Brain microvascular endothelial cell (primary cell): Measurements from ENCODE around the gene CACNA1H.

Experiments
- DNase-seq: peaks from one replicate; pipeline ENCODE4 v3.0.0-alpha.2; 2020
- H3K27ac ChIP-seq: fragments of 250-450 bp; sonication (Bioruptor Pico); 2 replicates; pipeline ENCODE4 v1.5.1; 2020; ENCODE audit warnings: mild to moderate bottlenecking, moderate library complexity
- H3K27me3 ChIP-seq: fragments of 250-450 bp; sonication (Bioruptor Pico); replicated peaks from 2 replicates; pipeline ENCODE4 v1.5.1; 2020; ENCODE audit warnings: mild to moderate bottlenecking
- H3K36me3 ChIP-seq: fragments of 250-450 bp; sonication (Bioruptor Pico); replicated peaks from 2 replicates; pipeline ENCODE4 v1.5.1; 2020; ENCODE audit warnings: mild to moderate bottlenecking
- H3K4me3 ChIP-seq: 2 replicates; pipeline ENCODE4 v1.5.1; 2011; ENCODE audit warnings: low read depth, mild to moderate bottlenecking, control low read depth, low read length, moderate library complexity
- CTCF ChIP-seq: IDR thresholded peaks from 2 replicates; pipeline ENCODE4 v1.5.1; 2011; ENCODE audit warnings: low read depth, mild to moderate bottlenecking, moderate library complexity, low read length, control low read depth, inconsistent platforms; ENCODE audit errors: missing control alignments
- in situ Hi-C: cut with HindIII; loops from 2 replicates; pipeline ENCODE4 v1.10.0; 2017; ENCODE audit warnings: low sequenced_read_pairs, low pct_ligation_motif_present

The CACNA1H gene

DNA sequence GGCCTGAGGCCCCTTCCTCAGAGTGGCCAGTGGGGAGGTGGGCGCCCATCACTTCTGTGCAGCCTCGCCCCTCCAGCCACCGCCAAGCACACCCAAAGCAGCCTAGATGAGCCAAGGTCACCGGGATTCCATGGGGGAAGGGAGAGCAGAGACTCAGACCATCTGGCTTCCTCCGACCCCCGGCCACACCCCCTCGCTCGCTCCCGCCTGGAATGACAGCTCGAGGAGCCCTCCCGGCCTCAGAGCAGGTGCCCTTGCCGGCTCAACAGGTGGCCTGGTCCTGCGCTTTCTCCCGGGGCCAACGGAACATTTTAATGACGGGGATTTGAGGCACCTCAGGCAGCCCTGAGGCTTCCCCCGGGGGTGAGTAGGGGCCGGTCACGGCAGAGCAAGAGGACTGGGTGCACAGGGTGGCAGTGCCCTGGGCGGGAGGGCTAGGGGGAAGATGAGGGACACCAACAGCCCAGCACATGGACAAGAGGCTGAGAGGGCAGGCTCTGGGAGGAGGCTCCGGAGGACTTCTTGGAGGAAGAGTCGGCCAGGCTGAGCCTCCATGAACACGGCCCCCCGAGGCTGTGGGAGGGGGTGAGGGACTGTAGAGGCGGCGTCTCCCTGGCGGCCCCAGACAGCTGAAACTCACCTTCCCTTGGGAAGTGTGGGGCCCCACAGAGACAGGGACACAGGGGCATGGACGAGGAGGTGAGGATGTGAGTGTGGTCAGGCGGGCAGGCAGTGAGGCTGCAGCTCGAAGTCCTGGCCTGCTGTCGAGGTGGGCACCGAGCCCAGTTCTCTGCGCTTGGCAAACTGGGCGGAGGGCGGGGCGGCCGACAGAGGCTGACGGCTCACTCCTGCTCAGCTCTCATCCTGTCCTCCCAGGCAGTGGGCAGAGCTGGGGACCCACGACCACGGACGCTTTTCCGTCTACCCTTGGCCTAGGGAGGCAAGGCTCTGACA is 44.3 kb upstream of the CACNA1H start:
- peaks cover 6% of the 10 kb centered on the region for H3K27me3 ChIP-seq
- H3K27ac ChIP-seq = no peak overlapping the region
- TF ChIP-seq CTCF = no peak
- no peak for DNase-seq
- H3K36me3 ChIP-seq = no peaks in the 10 kb centered on the region
- in situ Hi-C loops = no loop called here
- no peak overlapping the region for H3K4me3 ChIP-seq

DNA sequence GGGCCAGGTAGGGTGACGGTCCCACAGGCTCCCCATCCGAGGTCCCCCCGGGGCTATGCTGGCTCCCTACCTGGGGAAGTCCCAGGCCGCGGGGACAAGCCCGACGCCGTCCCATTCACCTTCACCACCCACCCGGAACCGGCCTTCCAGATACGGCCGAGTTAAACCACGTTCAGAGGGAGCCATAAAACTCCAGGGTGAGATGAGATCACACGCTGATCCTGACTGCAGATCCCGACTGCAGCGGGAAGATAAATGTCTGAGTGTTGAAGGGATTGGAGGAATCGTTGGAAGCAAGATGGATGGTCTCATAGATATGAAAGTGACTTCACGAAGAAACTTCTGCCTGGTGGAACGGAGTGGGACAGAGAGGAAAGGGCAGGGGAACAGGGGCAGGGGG is 43.3 kb upstream of the CACNA1H start:
- in situ Hi-C loops = no loop called here
- Histone ChIP-seq H3K4me3 (no peak overlapping the region), H3K36me3 (no peaks in the 10 kb centered on the region), H3K27ac (no peak overlapping the region), H3K27me3 (peaks cover 6% of the 10 kb centered on the region)
- DNase-seq = no peak
- TF ChIP-seq CTCF = no peak

GRCh38 chr16:1112506-1113184 is 40.3 kb upstream of the CACNA1H start:
- no peak overlapping the region for H3K4me3 ChIP-seq
- peaks cover 9% of the 10 kb centered on the region for H3K27me3 ChIP-seq
- no peak for DNase-seq
- H3K27ac ChIP-seq = no peak overlapping the region
- H3K36me3 ChIP-seq = no peaks in the 10 kb centered on the region
- TF ChIP-seq CTCF = no peak
- in situ Hi-C loops = no loop called here

DNA sequence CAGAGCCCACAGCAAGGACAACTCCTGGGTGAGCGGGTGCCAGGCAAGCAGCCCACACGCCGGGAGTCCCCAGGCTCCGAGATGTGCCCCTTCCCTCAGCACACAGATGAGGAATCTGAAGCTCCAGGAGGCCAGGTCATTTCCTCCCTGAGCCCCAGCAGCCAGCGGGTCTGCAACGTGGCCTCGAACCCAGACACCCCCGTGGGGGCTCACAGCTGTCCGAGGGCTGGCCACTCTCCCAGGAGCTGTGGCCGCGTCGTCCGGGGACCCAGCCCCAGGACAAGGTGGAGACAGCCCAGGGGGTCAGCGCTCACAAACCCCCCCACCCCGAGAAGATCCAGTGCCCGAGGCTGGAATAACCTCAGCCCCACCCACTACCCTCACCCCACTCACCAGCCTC is 39.4 kb upstream of the CACNA1H start:
- Histone ChIP-seq H3K27me3 (peaks cover 8% of the 10 kb centered on the region), H3K4me3 (no peak overlapping the region), H3K27ac (no peak overlapping the region), H3K36me3 (no peaks in the 10 kb centered on the region)
- in situ Hi-C loops = no loop called here
- no peak for DNase-seq
- TF ChIP-seq CTCF = no peak

DNA sequence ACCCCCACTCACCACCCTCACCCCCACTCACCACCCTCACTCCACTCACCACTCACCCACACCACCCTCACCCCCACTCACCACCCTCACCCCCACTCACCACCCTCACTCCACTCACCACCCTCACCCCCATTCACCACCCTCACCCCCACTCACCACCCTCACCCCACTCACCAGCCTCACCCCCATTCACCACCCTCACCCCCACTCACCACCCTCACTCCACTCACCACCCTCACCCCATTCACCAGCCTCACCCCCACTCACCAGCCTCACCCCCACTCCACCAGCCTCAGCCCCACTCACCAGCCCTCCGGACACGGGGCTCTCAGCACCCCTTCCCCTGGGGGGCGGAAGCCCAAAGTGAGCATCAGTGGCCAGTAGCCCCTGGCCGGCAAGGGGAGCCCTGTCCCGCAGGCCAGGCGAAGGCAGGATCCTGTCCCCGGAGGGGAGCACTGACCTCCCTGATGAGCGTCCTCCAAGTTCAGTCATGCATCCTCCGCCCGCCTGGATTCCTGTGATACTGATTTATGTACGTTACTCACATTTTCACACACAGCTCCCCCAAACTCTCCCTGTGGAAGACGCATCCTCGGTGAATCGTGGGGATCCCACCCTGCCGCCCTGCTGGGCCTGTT is 38.9 kb upstream of the CACNA1H start:
- H3K27ac ChIP-seq = no peak overlapping the region
- in situ Hi-C loops = no loop called here
- no peaks in the 10 kb centered on the region for H3K36me3 ChIP-seq
- no peak for DNase-seq
- no peak overlapping the region for H3K4me3 ChIP-seq
- H3K27me3 ChIP-seq = peaks cover 3% of the 10 kb centered on the region
- no peak for TF ChIP-seq CTCF
